Measurements from ENCODE around the gene MON2. TPM values are rescaled to one million over a fixed set of nuclear protein-coding genes. Genes with fewer than 3 reads are reported as not detected.
"Not testable (repeated sequence)": the region's sequence is repeated elsewhere in the genome, so short reads cannot be mapped to it uniquely, and the experiment has no call there.

Gene MON2
- total RNA-seq, 4 donors from 2014 or later = 36.1 to 92.9 (median 42.8) TPM

DNA sequence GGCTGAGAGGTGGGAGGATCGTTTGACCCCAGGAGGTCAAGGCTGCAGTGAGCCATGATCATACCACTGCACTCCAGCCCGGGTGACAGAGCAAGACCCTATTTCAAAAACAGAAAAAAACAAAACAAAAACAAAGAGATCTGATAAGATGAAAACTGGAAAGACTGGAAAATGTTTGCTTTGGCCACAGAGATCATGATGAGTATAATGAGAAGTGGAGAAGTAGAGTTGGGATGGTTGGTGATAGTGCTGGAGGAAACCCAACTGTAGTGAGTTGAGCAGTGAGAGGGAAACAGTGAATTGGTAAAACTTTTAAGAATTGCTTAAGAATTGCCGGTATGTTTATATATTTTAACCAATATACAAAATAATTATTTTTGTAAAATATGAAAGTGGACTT lies 39.2 kb downstream of the MON2 start:
- TF ChIP-seq POLR2A (IDR thresholded peaks at IDR 0.05) = no peak
- TF ChIP-seq, protein P1, sequence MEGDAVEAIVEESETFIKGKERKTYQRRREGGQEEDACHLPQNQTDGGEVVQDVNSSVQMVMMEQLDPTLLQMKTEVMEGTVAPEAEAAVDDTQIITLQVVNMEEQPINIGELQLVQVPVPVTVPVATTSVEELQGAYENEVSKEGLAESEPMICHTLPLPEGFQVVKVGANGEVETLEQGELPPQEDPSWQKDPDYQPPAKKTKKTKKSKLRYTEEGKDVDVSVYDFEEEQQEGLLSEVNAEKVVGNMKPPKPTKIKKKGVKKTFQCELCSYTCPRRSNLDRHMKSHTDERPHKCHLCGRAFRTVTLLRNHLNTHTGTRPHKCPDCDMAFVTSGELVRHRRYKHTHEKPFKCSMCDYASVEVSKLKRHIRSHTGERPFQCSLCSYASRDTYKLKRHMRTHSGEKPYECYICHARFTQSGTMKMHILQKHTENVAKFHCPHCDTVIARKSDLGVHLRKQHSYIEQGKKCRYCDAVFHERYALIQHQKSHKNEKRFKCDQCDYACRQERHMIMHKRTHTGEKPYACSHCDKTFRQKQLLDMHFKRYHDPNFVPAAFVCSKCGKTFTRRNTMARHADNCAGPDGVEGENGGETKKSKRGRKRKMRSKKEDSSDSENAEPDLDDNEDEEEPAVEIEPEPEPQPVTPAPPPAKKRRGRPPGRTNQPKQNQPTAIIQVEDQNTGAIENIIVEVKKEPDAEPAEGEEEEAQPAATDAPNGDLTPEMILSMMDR (IDR thresholded peaks at IDR 0.05) = no peak
- H3K4me3 ChIP-seq (ENCODE audit: low read depth, poor library complexity, severe bottlenecking) = no peak overlapping the region
- no peak for DNase-seq (ENCODE audit: low spot score in 2 of 2)
- WGBS, 2 donors = 93 to 96% methylated on average over 3 of the region's 3 CpGs
- intact Hi-C loops (cut with DNase I; ENCODE audit: low total_unique reads) = no loop called here

DNA sequence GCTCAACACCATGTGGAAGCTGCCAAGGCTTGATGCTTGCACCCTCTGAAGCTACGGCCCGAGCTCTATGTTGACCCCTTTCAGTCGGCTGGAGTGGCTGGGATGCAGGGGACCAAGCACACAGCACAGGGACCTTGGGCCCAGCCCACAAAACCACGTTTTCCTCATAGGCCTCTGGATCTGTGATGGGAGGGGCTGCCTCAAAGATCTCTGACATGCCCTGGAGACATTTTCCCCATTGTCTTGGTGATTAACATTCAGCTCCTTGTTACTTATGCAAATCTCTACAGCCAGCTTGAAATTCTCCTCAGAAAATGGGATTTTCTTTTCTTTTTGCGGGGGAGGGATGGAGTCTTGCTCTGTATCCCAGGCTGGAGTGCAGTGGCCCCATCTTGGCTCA lies 46.3 kb downstream of the MON2 start:
- H3K4me3 ChIP-seq (ENCODE audit: low read depth, poor library complexity, severe bottlenecking) = no peak overlapping the region
- whole genome bisulfite sequencing, 2 donors = 98% methylated on average over 5 of the region's 5 CpGs
- no peak for DNase-seq (ENCODE audit: low spot score in 2 of 2)
- intact Hi-C loops (cut with DNase I; ENCODE audit: low total_unique reads) = no loop called here
- TF ChIP-seq, protein P1 (IDR thresholded peaks at IDR 0.05) = no peak
- TF ChIP-seq POLR2A (IDR thresholded peaks at IDR 0.05) = no peak

DNA sequence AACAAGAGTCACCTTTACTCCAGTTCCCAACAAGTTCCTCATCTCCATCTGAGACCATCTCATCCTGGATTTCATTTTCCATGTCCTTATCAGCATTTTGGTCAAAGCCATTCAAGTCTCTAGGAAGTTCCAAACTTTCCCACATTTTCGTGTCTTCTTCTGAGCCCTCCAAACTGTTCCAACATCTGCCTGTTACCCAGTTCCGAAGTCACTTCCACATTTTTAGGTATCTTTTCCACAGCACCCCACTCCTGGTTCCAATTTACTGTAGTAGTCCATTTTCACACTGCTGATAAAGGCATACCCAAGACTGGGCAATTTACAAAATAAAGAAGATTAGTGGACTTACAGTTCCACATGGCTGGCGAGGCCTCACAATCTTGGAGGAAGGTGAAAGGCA lies 47.5 kb downstream of the MON2 start:
- 96% methylated on average over 3 of the region's 3 CpGs for WGBS, 2 donors
- DNase-seq (ENCODE audit: low spot score in 2 of 2); H3K4me3 ChIP-seq (ENCODE audit: low read depth, poor library complexity, severe bottlenecking); intact Hi-C loops (cut with DNase I; ENCODE audit: low total_unique reads): not testable (repeated sequence)

DNA sequence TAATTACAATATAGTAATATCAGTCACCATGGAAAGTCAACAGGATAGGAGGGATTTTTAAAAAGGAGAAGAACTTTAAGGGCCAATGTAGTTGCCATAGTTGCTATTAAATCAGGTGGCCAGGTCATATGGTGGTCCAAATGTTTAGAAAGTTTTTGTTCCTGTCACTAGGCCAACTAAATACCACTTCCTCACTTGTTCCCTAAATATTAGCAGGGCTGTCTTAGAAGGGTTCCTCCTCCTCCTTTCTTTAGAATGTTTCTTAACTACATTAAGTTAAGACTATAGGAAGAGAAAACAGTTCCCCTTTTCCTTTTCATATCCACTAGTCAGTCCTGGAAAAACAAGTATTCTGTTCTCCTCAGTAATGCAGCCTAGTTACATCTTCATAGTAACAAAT lies 50.3 kb downstream of the MON2 start:
- no peak overlapping the region for H3K4me3 ChIP-seq (ENCODE audit: low read depth, poor library complexity, severe bottlenecking)
- no peak for DNase-seq (ENCODE audit: low spot score in 2 of 2)
- TF ChIP-seq, protein P1 (IDR thresholded peaks at IDR 0.05) = no peak
- intact Hi-C loops (cut with DNase I; ENCODE audit: low total_unique reads) = no loop called here

DNA sequence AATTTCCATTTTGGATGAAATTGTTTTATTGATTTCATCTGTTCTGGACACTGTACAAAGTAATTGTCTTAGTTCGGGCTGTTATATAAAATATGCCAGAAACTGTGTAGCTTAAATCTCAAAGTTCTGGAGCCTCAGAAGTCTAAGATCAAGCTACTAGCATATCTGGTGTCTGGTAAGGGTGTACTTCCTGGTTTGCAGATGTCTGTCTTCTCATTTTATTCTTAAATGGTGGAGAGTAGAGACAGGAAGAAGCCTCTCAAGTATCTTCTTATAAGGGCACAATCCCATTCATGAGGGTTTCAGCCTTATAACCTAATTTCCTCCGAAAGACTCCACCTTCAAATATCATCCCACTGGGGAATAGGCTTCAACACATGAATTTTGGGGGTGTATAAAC lies 51.3 kb downstream of the MON2 start:
- intact Hi-C loops (cut with DNase I; ENCODE audit: low total_unique reads) = no loop called here
- WGBS, 2 donors = 79 to 91% methylated on average over 2 of the region's 2 CpGs
- TF ChIP-seq, protein P1 (IDR thresholded peaks at IDR 0.05) = no peak
- TF ChIP-seq POLR2A (IDR thresholded peaks at IDR 0.05) = no peak
- no peak overlapping the region for H3K4me3 ChIP-seq (ENCODE audit: low read depth, poor library complexity, severe bottlenecking)
- DNase-seq (ENCODE audit: low spot score in 2 of 2) = no peak

DNA sequence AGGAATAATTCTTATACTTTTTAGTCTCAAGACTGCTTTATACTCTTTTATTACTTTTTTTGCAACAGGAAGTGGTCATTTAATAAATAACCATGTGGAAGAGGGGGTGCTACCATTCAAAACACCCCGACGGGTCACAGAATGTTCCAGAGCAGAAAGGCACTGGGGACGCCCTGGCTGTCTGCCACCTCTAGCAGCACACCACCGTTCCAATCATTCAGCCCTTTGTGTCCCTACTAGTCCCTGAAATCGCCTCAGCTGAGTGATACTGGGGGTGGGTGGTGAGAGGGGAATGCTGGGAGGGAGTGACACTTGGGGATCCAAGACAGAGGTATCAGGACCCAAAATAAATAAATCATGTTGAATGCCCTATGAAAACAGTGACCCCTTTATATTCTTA lies 52.4 kb downstream of the MON2 start:
- intact Hi-C loops (cut with DNase I; ENCODE audit: low total_unique reads) = no loop called here
- WGBS, 2 donors = 84 to 86% methylated on average over 5 of the region's 5 CpGs
- DNase-seq (ENCODE audit: low spot score in 2 of 2) = no peak

More for the DNA sequence above, 52.4 kb downstream of the MON2 start:
- H3K4me3 ChIP-seq (ENCODE audit: low read depth, poor library complexity, severe bottlenecking) = no peak overlapping the region
- TF ChIP-seq POLR2A (IDR thresholded peaks at IDR 0.05) = no peak
- TF ChIP-seq, protein P1 (IDR thresholded peaks at IDR 0.05) = no peak

All from lower leg skin (tissue), 4 donors.